ES-I3 (cell line): ENCODE results near the gene JAG2.

ENCODE experiments used
- H3K36me3 ChIP-seq: 2 replicates; pipeline ENCODE4 v1.6.1; 2013; ENCODE audit warnings: mild to moderate bottlenecking, low read length, control low read depth, moderate library complexity; ENCODE audit not compliant: insufficient read depth
- H3K4me1 ChIP-seq: 2 replicates; pipeline ENCODE4 v1.6.1; 2013; ENCODE audit warnings: mild to moderate bottlenecking, control low read depth, low read length; ENCODE audit not compliant: insufficient read depth
- H3K9ac ChIP-seq: 2 replicates; pipeline ENCODE4 v1.6.1; 2013; ENCODE audit warnings: low read depth, mild to moderate bottlenecking, low read length, moderate library complexity
- H3K9me3 ChIP-seq: 2 replicates; pipeline ENCODE4 v1.6.1; 2013; ENCODE audit warnings: mild to moderate bottlenecking, low read length, moderate library complexity; ENCODE audit not compliant: control insufficient read depth, insufficient read depth

The JAG2 gene

GRCh38 chr14:105131241-105131640 is 37.3 kb downstream of the JAG2 start:
- H3K9me3 ChIP-seq, result no peaks in the 10 kb centered on the region
- no peaks in the 10 kb centered on the region; the same call in 1 of the 2 replicates for H3K36me3 ChIP-seq
- no peaks in the 10 kb centered on the region for H3K4me1 ChIP-seq
- H3K9ac ChIP-seq, result no peak overlapping the region

GRCh38 chr14:105128059-105128458 is 40.5 kb downstream of the JAG2 start:
- Histone ChIP-seq H3K4me1 (no peaks in the 10 kb centered on the region), H3K9me3 (no peaks in the 10 kb centered on the region), H3K36me3 (no peaks in the 10 kb centered on the region; the same call in 1 of the 2 replicates), H3K9ac (no peak overlapping the region)

- H3K4me1 ChIP-seq, result no peaks in the 10 kb centered on the region
- no peaks in the 10 kb centered on the region; the same call in 1 of the 2 replicates for H3K36me3 ChIP-seq
- no peak overlapping the region for H3K9ac ChIP-seq
- no peaks in the 10 kb centered on the region for H3K9me3 ChIP-seq
Measured at GRCh38 chr14:105126981-105127329, 41.6 kb downstream of the JAG2 start.

- no peaks in the 10 kb centered on the region for H3K4me1 ChIP-seq
- no peak overlapping the region for H3K9ac ChIP-seq
- no peaks in the 10 kb centered on the region for H3K9me3 ChIP-seq
- H3K36me3 ChIP-seq, result no peaks in the 10 kb centered on the region; the same call in 1 of the 2 replicates
Measured at GRCh38 chr14:105126126-105126980, 42.2 kb downstream of the JAG2 start.

GRCh38 chr14:105124823-105125222 is 43.8 kb downstream of the JAG2 start:
- H3K36me3 ChIP-seq, result no peaks in the 10 kb centered on the region; the same call in 1 of the 2 replicates
- no peak overlapping the region for H3K9ac ChIP-seq
- no peaks in the 10 kb centered on the region; the same call in 1 of the 2 replicates for H3K9me3 ChIP-seq
- H3K4me1 ChIP-seq, result no peaks in the 10 kb centered on the region

GRCh38 chr14:105123981-105124765 is 44.4 kb downstream of the JAG2 start:
- H3K9me3 ChIP-seq, result no peaks in the 10 kb centered on the region; the same call in 1 of the 2 replicates

GRCh38 chr14:105123064-105123665 is 45.4 kb downstream of the JAG2 start:
- no peaks in the 10 kb centered on the region for H3K4me1 ChIP-seq
- no peaks in the 10 kb centered on the region for H3K36me3 ChIP-seq
- no peak overlapping the region for H3K9ac ChIP-seq
- no peaks in the 10 kb centered on the region; the same call in 1 of the 2 replicates for H3K9me3 ChIP-seq

More at GRCh38 chr14:105123981-105124765, 44.4 kb downstream of the JAG2 start:
- Histone ChIP-seq H3K9ac (no peak overlapping the region), H3K36me3 (no peaks in the 10 kb centered on the region), H3K4me1 (no peaks in the 10 kb centered on the region)

GRCh38 chr14:105120056-105120455 is 48.5 kb downstream of the JAG2 start:
- Histone ChIP-seq H3K4me1 (no peaks in the 10 kb centered on the region), H3K9ac (no peak overlapping the region), H3K36me3 (no peaks in the 10 kb centered on the region), H3K9me3 (no peaks in the 10 kb centered on the region; the same call in none of the 2 replicates)

- Histone ChIP-seq H3K4me1 (no peaks in the 10 kb centered on the region), H3K36me3 (no peaks in the 10 kb centered on the region), H3K9ac (no peak overlapping the region), H3K9me3 (no peaks in the 10 kb centered on the region; the same call in none of the 2 replicates)
Measured at GRCh38 chr14:105119408-105120025, 49.1 kb downstream of the JAG2 start.

- H3K4me1 ChIP-seq, result no peaks in the 10 kb centered on the region
- H3K9me3 ChIP-seq, result no peaks in the 10 kb centered on the region; the same call in none of the 2 replicates
- H3K36me3 ChIP-seq, result no peaks in the 10 kb centered on the region
- H3K9ac ChIP-seq, result no peak overlapping the region
Measured at GRCh38 chr14:105118646-105119407, 49.7 kb downstream of the JAG2 start.

GRCh38 chr14:105117710-105118385 is 50.7 kb downstream of the JAG2 start:
- H3K4me1 ChIP-seq, result no peaks in the 10 kb centered on the region

GRCh38 chr14:105117257-105117646 is 51.3 kb downstream of the JAG2 start:
- H3K36me3 ChIP-seq, result no peaks in the 10 kb centered on the region
- H3K9me3 ChIP-seq, result no peaks in the 10 kb centered on the region; the same call in none of the 2 replicates
- no peaks in the 10 kb centered on the region for H3K4me1 ChIP-seq
- H3K9ac ChIP-seq, result no peak overlapping the region

More at GRCh38 chr14:105117710-105118385, 50.7 kb downstream of the JAG2 start:
- H3K36me3 ChIP-seq, result no peaks in the 10 kb centered on the region
- H3K9ac ChIP-seq, result no peak overlapping the region
- H3K9me3 ChIP-seq, result no peaks in the 10 kb centered on the region; the same call in none of the 2 replicates
